ENCODE measurements around the gene CDK5RAP2.

DNA sequence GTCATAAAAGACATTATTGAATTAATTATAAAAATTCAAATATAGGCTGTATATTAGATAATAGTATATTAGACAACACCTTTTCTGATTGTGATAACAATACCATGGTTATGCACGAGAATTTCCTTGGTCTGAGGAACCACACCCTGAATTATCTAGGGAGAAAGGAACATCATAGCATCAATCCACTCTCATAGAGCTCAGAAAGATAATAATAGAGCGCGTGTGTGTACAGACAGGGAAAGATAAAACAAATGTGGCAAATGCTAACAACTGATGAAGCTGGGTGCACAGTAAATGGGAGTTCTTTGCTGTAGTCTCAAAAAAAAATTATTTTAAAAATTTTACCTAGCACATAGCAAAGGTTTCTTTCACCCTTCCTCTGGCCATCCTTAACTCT, 143.5 kb downstream of the CDK5RAP2 start:
- TF ChIP-seq, protein P1, sequence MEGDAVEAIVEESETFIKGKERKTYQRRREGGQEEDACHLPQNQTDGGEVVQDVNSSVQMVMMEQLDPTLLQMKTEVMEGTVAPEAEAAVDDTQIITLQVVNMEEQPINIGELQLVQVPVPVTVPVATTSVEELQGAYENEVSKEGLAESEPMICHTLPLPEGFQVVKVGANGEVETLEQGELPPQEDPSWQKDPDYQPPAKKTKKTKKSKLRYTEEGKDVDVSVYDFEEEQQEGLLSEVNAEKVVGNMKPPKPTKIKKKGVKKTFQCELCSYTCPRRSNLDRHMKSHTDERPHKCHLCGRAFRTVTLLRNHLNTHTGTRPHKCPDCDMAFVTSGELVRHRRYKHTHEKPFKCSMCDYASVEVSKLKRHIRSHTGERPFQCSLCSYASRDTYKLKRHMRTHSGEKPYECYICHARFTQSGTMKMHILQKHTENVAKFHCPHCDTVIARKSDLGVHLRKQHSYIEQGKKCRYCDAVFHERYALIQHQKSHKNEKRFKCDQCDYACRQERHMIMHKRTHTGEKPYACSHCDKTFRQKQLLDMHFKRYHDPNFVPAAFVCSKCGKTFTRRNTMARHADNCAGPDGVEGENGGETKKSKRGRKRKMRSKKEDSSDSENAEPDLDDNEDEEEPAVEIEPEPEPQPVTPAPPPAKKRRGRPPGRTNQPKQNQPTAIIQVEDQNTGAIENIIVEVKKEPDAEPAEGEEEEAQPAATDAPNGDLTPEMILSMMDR (IDR thresholded peaks at IDR 0.05 in 8 of 11, conservative IDR thresholded peaks at IDR 0.05 in 3 of 11) = no peak
- no peak for TF ChIP-seq POLR2A (IDR thresholded peaks at IDR 0.05)

All from spleen (tissue), 7 donors.